ENCODE results near the gene MYL12B. TPM values are rescaled to one million over a fixed set of nuclear protein-coding genes. Genes with fewer than 3 reads are reported as not detected.

The MYL12B gene
- total and polyA plus RNA-seq, 2 of the 8 experiments (the other 6 are each of a cell fraction or from before 2014, with no cell fraction given): 174 to 188 TPM

DNA sequence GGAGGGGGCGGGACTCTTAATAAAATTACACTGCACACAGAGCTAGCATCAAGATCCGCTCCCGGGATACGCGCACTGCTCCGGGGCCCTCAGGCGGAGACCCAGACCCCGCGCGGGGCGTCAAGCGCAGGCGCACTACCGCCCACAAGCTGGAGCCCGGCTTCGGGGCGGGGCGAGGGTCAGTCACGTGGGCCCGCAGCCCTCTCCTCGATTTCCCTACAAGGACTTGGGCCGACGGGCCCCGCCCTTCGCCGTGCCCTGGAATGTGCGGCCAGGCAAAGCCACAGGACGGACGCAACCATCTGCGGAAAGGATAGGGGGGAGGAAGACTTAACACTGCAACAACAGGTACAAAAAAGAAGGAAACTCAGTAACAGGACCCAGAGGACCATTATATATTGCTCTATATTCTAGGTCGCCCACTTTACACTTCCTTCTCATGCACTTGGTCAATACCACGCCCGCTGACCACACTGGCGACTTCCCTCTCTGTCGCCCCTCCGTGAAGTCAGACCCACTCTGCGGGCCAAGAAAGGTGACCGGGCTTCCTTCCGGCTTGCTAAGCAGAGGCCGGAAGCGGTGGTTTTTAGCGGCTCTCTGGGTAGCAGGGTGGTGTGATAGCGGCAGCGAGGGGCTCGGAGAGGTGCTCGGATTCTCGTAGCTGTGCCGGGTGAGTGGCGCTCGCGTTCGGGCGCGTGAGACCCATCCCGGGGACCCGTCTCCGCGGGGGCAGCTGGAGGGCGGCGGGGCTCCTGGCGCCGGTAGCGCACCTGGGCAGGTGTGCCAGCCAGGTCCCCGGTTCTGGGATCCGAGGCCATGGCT lies 14.5 kb upstream of the MYL12B start, which contains the start of gene MYL12A (continued):
- peak; percentile 79 for TF ChIP-seq ASH2L (IDR thresholded peaks at IDR 0.05; ENCODE audit: low read length)
- TF ChIP-seq EP300 (IDR thresholded peaks at IDR 0.05; ENCODE audit: borderline replicate concordance in 1 of 2, low read depth in 2 of 2, low read length in 2 of 2): peak in 1 of 2 experiments; percentile 99; a peak in 2 of 3 replicates
- no peak for TF ChIP-seq BCL11A (IDR thresholded peaks at IDR 0.05; ENCODE audit: low read depth in 2 of 2, low read length in 2 of 2)
- TF ChIP-seq GABPA (IDR thresholded peaks at IDR 0.05; ENCODE audit: borderline replicate concordance, insufficient read depth, low read length): peak; percentile 90
- TF ChIP-seq PHF8 (conservative IDR thresholded peaks at IDR 0.05; ENCODE audit: low read depth, low read length): peak; percentile 96
- no peak for TF ChIP-seq NANOG (IDR thresholded peaks at IDR 0.05; ENCODE audit: insufficient read depth, low read depth, low read length, poor library complexity, severe bottlenecking)
- TF ChIP-seq CHD2 (IDR thresholded peaks at IDR 0.05; ENCODE audit: low read length): 0 out of 2 replicates have a peak, but pooled peaks have one; percentile 8
- no peak for TF ChIP-seq HDAC6 (IDR thresholded peaks at IDR 0.05; ENCODE audit: low read depth, low read length)
- no peak for TF ChIP-seq SIRT6 (IDR thresholded peaks at IDR 0.05; ENCODE audit: low read length)
- TF ChIP-seq TEAD4 (IDR thresholded peaks at IDR 0.05; ENCODE audit: low read depth, low read length): peak; percentile 99
- TF ChIP-seq ATF2 (IDR thresholded peaks at IDR 0.05; ENCODE audit: low read length): peak; percentile 63; the same call in 1 of the 2 replicates
- TF ChIP-seq SIX5 (IDR thresholded peaks at IDR 0.05; ENCODE audit: low read depth, low read length): peak; percentile 42
- TF ChIP-seq RBBP5 (IDR thresholded peaks at IDR 0.05; ENCODE audit: borderline replicate concordance, low read depth, low read length): peak; percentile 44; the same call in 1 of the 2 replicates
- TF ChIP-seq, protein P1, sequence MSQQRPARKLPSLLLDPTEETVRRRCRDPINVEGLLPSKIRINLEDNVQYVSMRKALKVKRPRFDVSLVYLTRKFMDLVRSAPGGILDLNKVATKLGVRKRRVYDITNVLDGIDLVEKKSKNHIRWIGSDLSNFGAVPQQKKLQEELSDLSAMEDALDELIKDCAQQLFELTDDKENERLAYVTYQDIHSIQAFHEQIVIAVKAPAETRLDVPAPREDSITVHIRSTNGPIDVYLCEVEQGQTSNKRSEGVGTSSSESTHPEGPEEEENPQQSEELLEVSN (IDR thresholded peaks at IDR 0.05): peak; percentile 64
- peak; percentile 70 for TF ChIP-seq CREB1 (IDR thresholded peaks at IDR 0.05)
- TF ChIP-seq, protein P2, sequence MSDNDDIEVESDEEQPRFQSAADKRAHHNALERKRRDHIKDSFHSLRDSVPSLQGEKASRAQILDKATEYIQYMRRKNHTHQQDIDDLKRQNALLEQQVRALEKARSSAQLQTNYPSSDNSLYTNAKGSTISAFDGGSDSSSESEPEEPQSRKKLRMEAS (IDR thresholded peaks at IDR 0.05): peak; percentile 51
- TF ChIP-seq MAFK (IDR thresholded peaks at IDR 0.05; ENCODE audit: low read depth, low read length): no peak
- no peak for TF ChIP-seq RXRA (IDR thresholded peaks at IDR 0.05; ENCODE audit: insufficient read depth, low read depth, low read length)
- TF ChIP-seq JUN (IDR thresholded peaks at IDR 0.05; ENCODE audit: low read depth, low read length): no peak
- no peak; the same call in 1 of the 2 replicates for TF ChIP-seq BRCA1 (IDR thresholded peaks at IDR 0.05; ENCODE audit: low read depth, low read length)
- no peak for TF ChIP-seq SAP30 (IDR thresholded peaks at IDR 0.05; ENCODE audit: insufficient read depth, insufficient replicate concordance, low read length)

All from H1 (cell line).